ENCODE data around the gene STON1.

STON1 gene

GRCh38 chr2:48488545-48488944 lies 41.4 kb upstream of the STON1 start:
- TF ChIP-seq CTCF (IDR thresholded peaks at IDR 0.05; ENCODE audit: low read depth, low read length) = no peak

DNA sequence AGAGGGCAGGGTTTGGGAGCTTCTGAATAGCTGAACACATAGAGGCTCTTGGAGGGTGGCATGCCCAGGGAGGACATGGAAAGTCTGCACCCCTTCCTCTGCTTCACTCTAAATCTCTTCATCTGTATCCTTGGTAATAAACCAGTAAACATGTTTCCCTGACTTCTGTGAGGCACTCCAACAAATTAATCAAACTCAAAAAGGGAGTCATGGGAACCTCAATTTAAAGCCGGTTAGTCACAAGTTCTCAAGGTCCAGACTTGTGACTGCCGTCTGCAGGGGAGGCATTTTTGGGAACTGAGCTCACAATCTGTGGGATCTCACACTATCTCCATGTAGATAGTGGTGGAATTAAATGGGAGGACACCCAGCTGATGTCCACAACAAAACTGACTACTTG lies 33.1 kb upstream of the STON1 start:
- no peak for TF ChIP-seq CTCF (IDR thresholded peaks at IDR 0.05; ENCODE audit: low read depth, low read length)
- no peak for DNase-seq (ENCODE audit: extremely low read depth, low read depth)

More at GRCh38 chr2:48488545-48488944, 41.4 kb upstream of the STON1 start:
- no peak for DNase-seq (ENCODE audit: extremely low read depth, low read depth)

DNA sequence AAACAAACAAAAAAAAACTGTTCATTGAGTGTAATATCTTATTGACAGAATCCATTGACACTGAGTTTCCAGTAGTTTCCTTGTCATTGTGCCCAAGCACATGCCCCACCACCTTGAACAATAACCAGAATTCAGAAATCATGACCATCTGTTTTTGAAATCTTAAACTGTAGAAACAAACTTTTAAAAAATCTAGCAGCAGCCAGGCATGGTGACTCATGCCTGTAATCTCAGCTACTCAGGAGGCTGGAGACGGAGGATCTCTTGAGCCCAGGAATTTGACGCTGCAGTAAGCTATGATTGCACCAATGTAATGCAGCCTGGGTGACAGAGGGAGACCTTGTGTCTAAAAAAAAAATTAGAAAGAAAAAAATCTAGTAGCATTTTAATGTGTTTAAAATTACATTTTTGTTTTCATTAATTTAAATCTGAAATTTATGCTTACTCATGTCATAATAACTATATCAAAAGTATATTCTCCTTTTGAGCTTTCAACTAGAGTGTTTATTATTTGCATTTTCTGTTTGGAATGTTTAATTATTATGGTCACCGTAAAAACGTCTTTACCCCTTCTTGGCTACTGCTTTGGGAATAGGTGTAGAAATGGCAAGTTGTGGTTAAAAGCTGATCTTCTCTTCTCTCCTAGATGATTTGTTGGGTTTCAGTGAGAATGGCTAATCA lies 25.2 kb upstream of the STON1 start:
- no peak for DNase-seq (ENCODE audit: extremely low read depth, low read depth)
- TF ChIP-seq CTCF (IDR thresholded peaks at IDR 0.05; ENCODE audit: low read depth, low read length) = no peak

- DNase-seq (ENCODE audit: extremely low read depth, low read depth) = no peak
- no peak for TF ChIP-seq CTCF (IDR thresholded peaks at IDR 0.05; ENCODE audit: low read depth, low read length)
Observed at GRCh38 chr2:48507111-48507510, 22.8 kb upstream of the STON1 start.

DNA sequence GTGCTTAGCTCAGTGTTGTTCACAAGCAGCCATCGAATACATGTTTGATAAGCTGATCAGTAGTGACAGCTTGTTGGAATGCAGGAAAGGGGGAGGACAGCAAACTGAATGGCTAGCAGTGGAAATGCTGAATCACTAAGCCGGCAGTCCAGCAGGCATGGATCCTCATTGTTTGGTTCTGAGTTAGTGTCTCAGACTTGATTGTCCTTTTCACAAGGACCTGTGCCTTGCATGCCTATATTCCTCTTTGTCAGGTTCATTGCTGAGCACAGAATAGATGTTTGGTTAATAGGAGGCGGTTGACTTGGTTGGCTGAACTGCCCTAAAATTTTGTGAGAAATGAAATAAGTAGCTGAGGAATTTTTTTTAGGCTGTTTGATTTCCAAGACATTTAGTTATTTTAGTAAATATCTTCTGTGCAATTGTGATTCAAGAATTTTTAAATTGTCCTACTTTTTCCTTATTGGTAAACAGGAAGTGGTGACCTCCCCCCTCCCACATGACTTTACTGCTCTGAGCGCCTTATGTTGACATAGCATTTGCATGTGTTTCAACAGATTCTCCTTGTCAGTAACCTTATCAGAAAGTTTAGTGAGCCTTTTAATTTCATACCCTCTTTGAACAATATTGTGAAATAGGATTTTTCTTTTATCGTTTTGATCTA lies 21.4 kb upstream of the STON1 start:
- DNase-seq (ENCODE audit: extremely low read depth, low read depth) = no peak
- no peak for TF ChIP-seq CTCF (IDR thresholded peaks at IDR 0.05; ENCODE audit: low read depth, low read length)

- TF ChIP-seq CTCF (IDR thresholded peaks at IDR 0.05; ENCODE audit: low read depth, low read length) = no peak
- DNase-seq (ENCODE audit: extremely low read depth, low read depth) = no peak
Observed at GRCh38 chr2:48510329-48510728, 19.6 kb upstream of the STON1 start.

GRCh38 chr2:48511849-48512470 lies 18.0 kb upstream of the STON1 start:
- DNase-seq (ENCODE audit: extremely low read depth, low read depth) = no peak
- TF ChIP-seq CTCF (IDR thresholded peaks at IDR 0.05; ENCODE audit: low read depth, low read length) = no peak

Measured in AG09319 (cell line).